RWPE2 (cell line): ENCODE data around the gene ARHGEF4.

Experiments
- ATAC-seq: fragments of 200-7000 bp; cut with Tn5 transposase; 3 replicates; pipeline ENCODE4 v1.9.1; 2021; ENCODE audit warnings: low read depth
- DNase-seq: peaks from one replicate; pipeline ENCODE4 v3.0.0-alpha.2; 2020; ENCODE audit warnings: low spot score
- H3K27ac ChIP-seq: fragments of 450-650 bp; 2 replicates; pipeline ENCODE4 v1.5.1; 2017; ENCODE audit warnings: mild to moderate bottlenecking; ENCODE audit not compliant: poor library complexity, severe bottlenecking
- H3K27me3 ChIP-seq: fragments of 250-450 bp; sonication (Bioruptor Pico); 2 replicates; pipeline ENCODE4 v1.5.1; 2021; ENCODE audit warnings: mild to moderate bottlenecking, moderate library complexity; ENCODE audit not compliant: insufficient read depth, poor library complexity, severe bottlenecking
- H3K36me3 ChIP-seq: fragments of 250-450 bp; sonication (Bioruptor Pico); 2 replicates; pipeline ENCODE4 v1.5.1; 2020; ENCODE audit warnings: low read depth, mild to moderate bottlenecking, moderate library complexity
- H3K4me1 ChIP-seq: fragments of 250-450 bp; sonication (Bioruptor Pico); 2 replicates; pipeline ENCODE4 v1.5.1; 2021; ENCODE audit warnings: mild to moderate bottlenecking, moderate library complexity; ENCODE audit not compliant: insufficient read depth, poor library complexity, severe bottlenecking
- H3K4me3 ChIP-seq: fragments of 250-450 bp; sonication (Bioruptor Pico); 2 replicates; pipeline ENCODE4 v1.5.1; 2021; ENCODE audit warnings: mild to moderate bottlenecking, moderate library complexity; ENCODE audit not compliant: severe bottlenecking
- H3K9me3 ChIP-seq: fragments of 250-450 bp; sonication (Bioruptor Pico); 2 replicates; pipeline ENCODE4 v1.5.1; 2021; ENCODE audit warnings: mild to moderate bottlenecking, moderate library complexity; ENCODE audit not compliant: severe bottlenecking
- TF ChIP-seq, protein P1 (sequence below): fragments of 450-650 bp; IDR thresholded peaks from one replicate; pipeline ENCODE4 v1.5.1; 2017; ENCODE audit warnings: mild to moderate bottlenecking, moderate library complexity; ENCODE audit not compliant: poor library complexity, severe bottlenecking

ARHGEF4 gene

DNA sequence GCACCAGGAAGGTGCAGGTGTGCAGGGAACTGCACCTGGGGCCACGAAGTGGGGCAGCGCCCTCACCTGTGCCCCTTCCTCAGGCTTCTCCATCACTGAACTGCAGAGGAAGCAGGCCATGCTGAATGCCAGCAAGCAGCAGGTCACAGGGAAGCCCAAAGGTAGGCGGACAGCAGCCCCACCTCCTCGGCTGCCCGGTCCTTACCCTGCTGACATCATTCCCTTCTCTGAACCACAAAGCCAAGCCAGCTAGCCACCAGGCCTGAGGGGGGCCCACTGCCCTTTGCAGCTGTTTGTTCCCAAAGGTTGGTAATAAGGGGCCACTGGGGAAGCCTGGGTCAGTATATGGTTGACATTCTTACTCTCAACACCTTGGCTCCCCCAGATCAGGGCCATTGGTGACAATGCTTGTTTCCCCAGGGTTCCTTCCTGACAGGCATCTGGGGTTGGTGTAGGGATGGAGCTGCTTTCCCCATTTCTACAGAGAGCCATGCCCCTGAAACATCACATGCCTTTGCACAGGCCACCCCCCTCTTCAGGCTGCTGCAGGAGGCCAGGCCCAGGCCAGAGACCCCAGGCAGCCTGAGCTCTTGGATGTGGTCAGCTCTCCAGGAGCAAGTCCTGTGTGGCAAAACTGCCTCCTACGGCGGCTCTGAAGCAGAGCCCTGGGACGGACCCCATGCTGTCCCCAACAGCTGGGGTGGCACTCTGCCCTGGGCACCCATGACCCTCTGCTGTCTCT lies 208.7 kb downstream of the ARHGEF4 start:
- H3K27ac ChIP-seq = no peak overlapping the region
- no peak for ATAC-seq

DNA sequence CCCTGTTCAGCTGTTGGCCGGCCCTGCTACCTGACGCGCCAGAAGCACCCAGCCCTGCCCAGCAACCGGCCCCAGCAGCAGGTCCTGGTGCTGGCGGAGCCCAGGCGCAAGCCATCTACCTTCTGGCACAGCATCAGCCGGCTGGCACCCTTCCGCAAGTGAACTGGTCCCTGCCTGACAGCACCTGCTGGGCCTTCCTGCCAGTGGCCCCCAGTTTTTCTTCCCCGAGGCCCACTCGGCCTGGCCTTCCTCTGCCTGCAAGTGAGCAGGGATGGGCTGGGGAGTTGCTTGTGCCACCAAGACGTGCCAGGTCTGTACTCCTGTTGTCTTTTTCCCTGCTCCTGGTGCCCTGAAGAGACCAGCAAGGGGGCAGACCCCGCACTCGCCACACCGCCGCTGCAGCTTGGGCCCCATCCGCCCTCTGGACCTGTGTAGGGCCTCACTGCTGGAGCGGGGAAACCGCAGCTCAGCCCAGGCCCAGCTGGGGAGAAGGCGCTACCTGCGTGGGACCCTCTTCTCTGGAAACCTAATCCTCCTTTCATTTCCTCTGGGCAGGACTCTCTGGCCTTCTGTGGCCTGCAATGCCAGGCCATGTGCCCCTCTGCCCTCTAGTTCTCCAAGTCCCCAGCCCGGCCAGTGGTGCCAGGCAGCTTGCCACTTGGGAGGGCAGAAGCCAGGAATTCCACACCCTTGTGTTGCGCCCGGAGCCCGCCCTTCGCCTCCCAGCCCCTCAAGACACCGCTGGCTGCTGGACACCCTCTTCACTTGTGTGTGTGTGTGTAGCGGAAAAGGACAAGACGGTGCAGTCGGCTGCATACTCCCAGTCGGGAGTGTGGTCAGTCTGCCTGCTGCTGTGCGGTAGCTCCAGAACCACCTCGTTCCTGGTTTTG lies 209.6 kb downstream of the ARHGEF4 start:
- no peak for DNase-seq
- Histone ChIP-seq H3K4me3 (no peak overlapping the region), H3K36me3 (peaks cover 38% of the 10 kb centered on the region), H3K4me1 (no peaks in the 10 kb centered on the region), H3K27ac (no peak overlapping the region), H3K9me3 (no peaks in the 10 kb centered on the region), H3K27me3 (no peaks in the 10 kb centered on the region)
- 0 out of 3 replicates have a peak, but pooled peaks have one; percentile 3 for ATAC-seq
- TF ChIP-seq, protein P1, sequence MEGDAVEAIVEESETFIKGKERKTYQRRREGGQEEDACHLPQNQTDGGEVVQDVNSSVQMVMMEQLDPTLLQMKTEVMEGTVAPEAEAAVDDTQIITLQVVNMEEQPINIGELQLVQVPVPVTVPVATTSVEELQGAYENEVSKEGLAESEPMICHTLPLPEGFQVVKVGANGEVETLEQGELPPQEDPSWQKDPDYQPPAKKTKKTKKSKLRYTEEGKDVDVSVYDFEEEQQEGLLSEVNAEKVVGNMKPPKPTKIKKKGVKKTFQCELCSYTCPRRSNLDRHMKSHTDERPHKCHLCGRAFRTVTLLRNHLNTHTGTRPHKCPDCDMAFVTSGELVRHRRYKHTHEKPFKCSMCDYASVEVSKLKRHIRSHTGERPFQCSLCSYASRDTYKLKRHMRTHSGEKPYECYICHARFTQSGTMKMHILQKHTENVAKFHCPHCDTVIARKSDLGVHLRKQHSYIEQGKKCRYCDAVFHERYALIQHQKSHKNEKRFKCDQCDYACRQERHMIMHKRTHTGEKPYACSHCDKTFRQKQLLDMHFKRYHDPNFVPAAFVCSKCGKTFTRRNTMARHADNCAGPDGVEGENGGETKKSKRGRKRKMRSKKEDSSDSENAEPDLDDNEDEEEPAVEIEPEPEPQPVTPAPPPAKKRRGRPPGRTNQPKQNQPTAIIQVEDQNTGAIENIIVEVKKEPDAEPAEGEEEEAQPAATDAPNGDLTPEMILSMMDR = no peak

More for the DNA sequence above, 208.7 kb downstream of the ARHGEF4 start:
- Histone ChIP-seq H3K27me3 (no peaks in the 10 kb centered on the region), H3K36me3 (peaks cover 32% of the 10 kb centered on the region), H3K9me3 (no peaks in the 10 kb centered on the region), H3K4me3 (no peak overlapping the region), H3K4me1 (no peaks in the 10 kb centered on the region)
- DNase-seq = no peak
- TF ChIP-seq, protein P1 = no peak

DNA sequence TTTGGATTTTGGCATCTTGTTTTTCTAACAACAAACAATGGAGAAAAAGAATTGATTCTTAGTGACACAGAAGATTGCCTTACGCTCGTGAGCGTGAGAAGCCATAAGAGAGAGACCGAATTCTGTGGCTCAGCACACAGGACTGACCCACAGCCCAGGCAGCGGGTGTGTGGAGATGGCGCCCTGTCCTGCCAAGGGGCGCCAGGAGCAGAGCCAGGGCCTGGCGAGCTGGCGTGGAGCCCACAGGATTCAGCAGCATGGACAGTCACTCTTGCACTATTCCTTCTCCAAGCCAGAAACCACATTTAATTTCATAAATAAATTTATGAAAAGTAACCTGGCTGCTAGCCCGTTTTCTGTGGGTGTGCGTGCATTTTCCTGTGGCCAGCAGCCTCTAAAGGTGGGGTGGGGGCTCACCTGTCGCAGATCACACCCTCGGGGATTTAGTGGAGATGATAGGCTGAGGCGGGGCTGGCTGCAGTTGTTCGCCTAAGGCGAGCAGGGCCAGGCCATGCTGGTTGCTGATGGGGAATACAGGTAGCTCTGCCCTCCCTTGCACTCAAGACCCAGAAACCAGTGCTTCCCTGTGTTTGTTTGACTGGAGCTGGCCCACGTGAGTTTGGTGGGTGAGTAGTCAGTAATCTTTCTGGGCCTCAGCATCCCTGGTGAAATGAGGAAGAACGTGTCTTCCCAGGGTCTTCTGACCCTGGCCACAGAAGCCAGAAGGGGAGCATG lies 210.4 kb downstream of the ARHGEF4 start:
- H3K27ac ChIP-seq = no peak overlapping the region
- ATAC-seq (no peak), DNase-seq (no peak)

DNA sequence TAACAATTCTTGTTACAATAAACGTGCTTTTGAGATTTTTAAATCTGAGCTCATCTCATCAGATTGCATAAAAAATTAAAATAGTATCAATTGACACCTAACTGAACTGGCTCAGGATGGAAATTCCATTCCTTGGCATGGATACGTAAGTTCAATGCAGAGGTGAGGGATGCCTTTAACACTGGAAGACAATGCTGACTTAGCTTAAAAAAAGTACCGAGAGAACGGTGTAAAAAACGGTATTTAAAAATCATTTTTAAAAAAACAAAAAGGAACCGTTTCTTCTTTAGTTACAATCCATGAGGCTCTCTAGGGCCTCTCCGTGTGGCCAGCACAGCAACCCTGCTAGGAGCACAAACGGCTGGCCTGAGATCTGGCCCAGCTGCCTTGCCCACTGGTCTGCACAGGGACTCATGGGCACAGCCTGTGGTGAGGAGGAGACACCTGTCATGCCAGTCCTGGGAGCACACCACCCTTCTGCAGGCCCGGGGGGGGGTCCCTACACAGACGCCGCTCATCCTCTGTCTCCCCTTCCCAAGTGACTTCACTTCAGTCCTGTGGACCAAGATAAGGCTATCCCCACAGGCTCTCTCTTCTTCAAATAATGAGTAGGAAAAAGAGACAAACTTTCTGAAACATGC lies 211.3 kb downstream of the ARHGEF4 start:
- DNase-seq (no peak), ATAC-seq (no peak)
- H3K27me3 ChIP-seq = no peaks in the 10 kb centered on the region
- no peaks in the 10 kb centered on the region for H3K9me3 ChIP-seq
- peaks cover 56% of the 10 kb centered on the region for H3K36me3 ChIP-seq
- no peak overlapping the region for H3K4me3 ChIP-seq
- no peaks in the 10 kb centered on the region for H3K4me1 ChIP-seq
- H3K27ac ChIP-seq = no peak overlapping the region
- TF ChIP-seq, protein P1 = no peak

More for the DNA sequence above, 210.4 kb downstream of the ARHGEF4 start:
- H3K9me3 ChIP-seq = no peaks in the 10 kb centered on the region
- H3K36me3 ChIP-seq = peaks cover 46% of the 10 kb centered on the region
- no peaks in the 10 kb centered on the region for H3K27me3 ChIP-seq
- no peak overlapping the region for H3K4me3 ChIP-seq
- H3K4me1 ChIP-seq = no peaks in the 10 kb centered on the region
- TF ChIP-seq, protein P1 = no peak
